BJ (cell line): ENCODE measurements around the gene LUZP2. TPM values are rescaled to one million over a fixed set of nuclear protein-coding genes. Genes with fewer than 3 reads are reported as not detected.

ENCODE experiments used
- CTCF ChIA-PET: fragments of 350-600 bp; formaldehyde crosslinking; extraction: SDS; loops from one replicate; lab custom pipeline; 2021; ENCODE audit warnings: antibody characterized with exemption, inconsistent platforms; lab: Yijun Ruan, JAX
- POLR2A ChIA-PET: fragments of 300-600 bp; sonication (Branson Sonifier 250); formaldehyde crosslinking; extraction: SDS; loops from one replicate; lab custom pipeline; 2021; ENCODE audit warnings: antibody characterized with exemption; lab: Charles Lee
- DNase-seq: peaks from one replicate; pipeline ENCODE4 v3.0.0-alpha.2; 2011; ENCODE audit warnings: low read depth
- H3K27me3 ChIP-seq: 2 replicates; pipeline ENCODE4 v1.6.0; 2011; ENCODE audit warnings: low read length; ENCODE audit not compliant: control insufficient read depth, insufficient read depth
- H3K36me3 ChIP-seq: 2 replicates; pipeline ENCODE4 v1.5.1; 2011; ENCODE audit warnings: low read length; ENCODE audit not compliant: control insufficient read depth, insufficient read depth
- H3K4me3 ChIP-seq: 2 replicates; pipeline ENCODE4 v1.5.1; 2011; ENCODE audit warnings: low read depth, mild to moderate bottlenecking, control low read depth, low read length
- CTCF ChIP-seq: IDR thresholded peaks from 2 replicates; pipeline ENCODE4 v1.5.1; 2011; ENCODE audit warnings: low read depth, mild to moderate bottlenecking, control low read depth, inconsistent platforms, low read length, moderate library complexity; ENCODE audit not compliant: insufficient read depth
- polyA plus RNA-seq: library from polyadenylated mRNA; depleted of rRNA; stranded (reverse); fragments of >200 nt; gene quantifications from 2 replicates; pipeline ENCODE4 v1.2.3, GENCODE V29; 2011

LUZP2 gene
- polyA plus RNA-seq, 1 experiment, result 0.05 TPM

GRCh38 chr11:24861440-24861839, 364.6 kb downstream of the LUZP2 start:
- H3K36me3 ChIP-seq, result no peaks in the 10 kb centered on the region
- DNase-seq, result no peak
- no peaks in the 10 kb centered on the region for H3K27me3 ChIP-seq
- CTCF ChIA-PET, result no interaction called here
- no peak overlapping the region for H3K4me3 ChIP-seq
- no peak for TF ChIP-seq CTCF
- POLR2A ChIA-PET, result no interaction called here

GRCh38 chr11:24866743-24867142, 369.9 kb downstream of the LUZP2 start:
- no peak for DNase-seq
- Histone ChIP-seq H3K27me3 (no peaks in the 10 kb centered on the region), H3K4me3 (no peak overlapping the region), H3K36me3 (no peaks in the 10 kb centered on the region)
- TF ChIP-seq CTCF, result no peak
- POLR2A ChIA-PET, result no interaction called here
- CTCF ChIA-PET, result no interaction called here

- Histone ChIP-seq H3K27me3 (no peaks in the 10 kb centered on the region), H3K36me3 (no peaks in the 10 kb centered on the region), H3K4me3 (no peak overlapping the region)
- CTCF ChIA-PET, result interaction anchor here (1.5 kb wide), 1 partner anchor 53 kb away, joined by 3 read pairs; no protein-coding TSS in a partner anchor
- no peak for DNase-seq
- TF ChIP-seq CTCF, result no peak
- POLR2A ChIA-PET, result no interaction called here
These were observed 373.2 kb downstream of the LUZP2 start for GRCh38 chr11:24870048-24870447.

GRCh38 chr11:24872186-24872585, 375.3 kb downstream of the LUZP2 start:
- TF ChIP-seq CTCF, result no peak
- Histone ChIP-seq H3K4me3 (no peak overlapping the region), H3K27me3 (no peaks in the 10 kb centered on the region), H3K36me3 (no peaks in the 10 kb centered on the region)
- ChIA-PET POLR2A (no interaction called here), CTCF (no interaction called here)
- DNase-seq, result no peak

- CTCF ChIA-PET, result no interaction called here
- no peak for DNase-seq
These were observed 375.9 kb downstream of the LUZP2 start for GRCh38 chr11:24872651-24873311.

More at GRCh38 chr11:24872651-24873311, 375.9 kb downstream of the LUZP2 start:
- Histone ChIP-seq H3K4me3 (no peak overlapping the region), H3K36me3 (no peaks in the 10 kb centered on the region), H3K27me3 (no peaks in the 10 kb centered on the region)
- TF ChIP-seq CTCF, result no peak
- POLR2A ChIA-PET, result no interaction called here
